Ecto neural progenitor cell (in vitro differentiated cells): Measurements from ENCODE around the gene RHEBL1.

ENCODE experiments used
- DNase-seq: peaks from one replicate; pipeline ENCODE4 v3.0.0-alpha.2; 2018; ENCODE audit warnings: low spot score

Gene RHEBL1

DNA sequence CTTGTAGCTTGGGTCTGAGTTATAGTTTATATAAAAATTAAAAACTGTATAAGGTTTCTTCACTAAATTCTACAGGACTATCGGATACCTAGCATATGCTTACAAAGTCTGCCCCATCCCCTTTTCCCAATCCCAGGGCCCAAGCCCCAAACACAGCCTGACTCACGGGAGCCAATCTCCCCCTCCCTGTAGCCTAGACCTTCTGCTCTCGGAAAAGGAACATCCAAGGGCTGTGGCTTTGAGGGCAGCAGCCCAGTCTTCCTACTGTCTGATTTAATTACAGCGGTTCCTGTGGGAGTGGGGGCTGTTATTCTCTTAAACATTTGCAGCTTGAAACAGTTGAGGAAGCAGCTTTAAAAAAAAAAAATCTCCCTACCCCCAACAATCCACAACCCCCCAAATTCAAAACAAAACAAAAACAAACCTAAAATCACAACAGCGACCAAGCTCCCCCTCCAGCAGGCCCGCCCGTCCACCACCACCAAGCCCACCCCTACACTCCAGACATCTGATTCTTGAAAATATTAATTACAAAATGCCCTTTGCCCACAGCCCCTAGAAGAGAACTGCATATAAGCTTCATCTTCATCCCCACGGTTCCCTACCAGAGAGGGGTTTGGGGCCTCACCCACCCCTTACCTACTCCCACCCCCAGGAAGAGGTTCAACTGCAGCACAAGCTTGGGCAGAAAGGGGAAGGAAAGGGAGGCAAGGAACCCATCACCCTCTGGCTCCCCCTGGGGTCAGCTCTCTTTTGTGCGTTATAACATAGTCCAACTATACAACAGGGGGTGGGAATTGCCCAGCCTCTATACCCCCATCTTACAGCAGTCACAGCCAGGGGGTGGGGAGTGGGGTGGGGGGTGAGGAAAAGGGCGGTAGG, 50.1 kb downstream of the RHEBL1 start:
- no peak for DNase-seq

DNA sequence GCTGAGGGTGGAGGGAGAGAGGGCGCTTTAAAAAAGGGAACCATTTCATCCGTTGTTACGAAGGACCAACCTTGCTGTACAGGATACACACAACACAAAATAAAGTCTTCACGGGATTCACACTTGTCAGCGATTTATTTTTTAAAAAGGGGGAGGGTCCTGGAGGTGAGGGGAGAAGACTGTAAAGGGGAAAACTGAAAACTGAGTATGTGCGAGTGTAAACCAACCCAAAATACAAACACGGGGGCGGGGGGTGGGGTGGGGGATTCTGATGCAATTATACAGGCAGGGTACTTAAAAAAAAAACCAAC, 50.7 kb downstream of the RHEBL1 start:
- no peak for DNase-seq

DNA sequence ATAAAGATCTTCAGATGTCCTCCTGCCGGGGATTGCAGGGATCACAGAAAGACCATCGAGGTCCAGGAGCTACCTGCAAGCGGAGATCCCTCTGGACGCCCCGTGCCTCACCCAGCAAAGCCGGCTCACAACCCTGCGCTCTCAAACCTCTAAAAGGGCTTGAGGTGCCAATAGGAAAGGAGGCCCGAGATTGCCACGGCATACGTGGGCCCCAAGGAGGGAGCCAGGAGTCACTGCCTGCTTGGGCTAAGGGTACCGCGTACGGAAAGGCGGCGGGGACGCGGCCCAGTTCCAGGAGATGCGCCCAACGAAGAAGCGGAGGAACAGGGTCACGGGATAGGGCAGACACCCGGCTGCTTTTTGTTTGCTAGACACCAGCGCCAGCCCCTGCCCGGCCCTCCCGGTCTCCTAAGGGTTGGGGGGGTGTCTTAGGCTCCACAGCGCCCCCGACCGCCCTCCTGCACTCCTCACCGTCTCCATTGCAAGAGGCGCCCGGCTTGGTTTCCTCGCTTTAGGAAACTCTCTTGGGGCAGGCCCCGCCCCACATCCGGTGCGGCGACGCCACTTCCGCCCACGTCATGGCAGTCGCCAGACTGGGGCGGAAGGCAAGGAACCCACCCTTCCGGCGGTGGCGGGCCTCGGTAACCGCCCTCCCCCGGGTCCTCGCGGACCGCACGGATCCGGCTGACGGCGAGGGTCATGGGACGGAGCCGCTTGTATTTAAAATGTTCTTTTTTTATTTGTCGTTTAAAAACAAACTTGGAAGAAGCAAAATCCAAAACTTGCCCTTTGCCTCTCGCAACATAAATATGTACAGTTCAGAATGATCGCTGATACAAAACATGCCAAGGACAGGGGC, 51.3 kb downstream of the RHEBL1 start, which contains the start of gene PRKAG1:
TSS of gene PRKAG1 (minus strand) at position 516 of the 859 bp plus-strand sequence. CDS start at position 480, 36 bp downstream.
- peak; percentile 99 for DNase-seq

DNA sequence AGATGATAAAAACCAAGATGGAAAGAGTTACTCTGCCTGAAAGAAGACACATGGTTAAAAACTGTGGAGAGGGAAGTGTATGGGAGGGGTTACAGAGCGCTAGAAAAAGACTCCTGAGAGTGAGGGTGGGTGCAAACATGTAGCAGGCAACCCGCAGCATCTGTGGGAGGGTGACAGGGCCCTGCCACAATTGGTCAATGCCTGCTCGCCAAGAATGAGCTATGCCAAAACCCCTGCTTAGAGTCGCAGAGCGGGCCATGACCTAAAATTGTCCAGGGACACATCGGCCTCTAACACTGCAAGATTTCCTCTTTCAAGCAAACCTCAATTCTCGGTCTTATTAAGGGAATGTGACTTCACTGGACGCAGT, 51.9 kb downstream of the RHEBL1 start:
- no peak for DNase-seq

DNA sequence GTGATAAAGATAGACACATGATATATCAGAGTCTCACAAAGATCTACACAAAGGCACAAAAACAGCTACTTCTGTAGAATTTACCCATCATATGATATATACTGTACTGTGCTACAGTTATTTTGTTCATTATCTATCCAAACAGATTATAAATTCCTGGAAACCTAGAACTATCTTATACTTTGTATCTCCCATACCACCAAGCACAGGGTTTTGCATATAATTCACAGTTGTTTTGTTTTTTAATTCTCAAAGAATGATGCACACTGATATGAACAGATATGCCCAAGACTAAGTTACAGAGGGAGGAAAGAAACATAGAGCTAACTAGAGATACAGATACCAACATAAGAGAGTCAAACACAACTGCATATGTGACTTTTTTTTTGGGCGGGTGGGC, 54.6 kb downstream of the RHEBL1 start:
- no peak for DNase-seq
